IPS-NIHi7 (cell line): ENCODE data around the gene ZNF512B.

ENCODE experiments used
- DNase-seq: peaks from one replicate; pipeline ENCODE4 v3.0.0; 2012; ENCODE audit warnings: mixed read lengths; ENCODE audit errors: extremely low spot score

The ZNF512B gene

DNA sequence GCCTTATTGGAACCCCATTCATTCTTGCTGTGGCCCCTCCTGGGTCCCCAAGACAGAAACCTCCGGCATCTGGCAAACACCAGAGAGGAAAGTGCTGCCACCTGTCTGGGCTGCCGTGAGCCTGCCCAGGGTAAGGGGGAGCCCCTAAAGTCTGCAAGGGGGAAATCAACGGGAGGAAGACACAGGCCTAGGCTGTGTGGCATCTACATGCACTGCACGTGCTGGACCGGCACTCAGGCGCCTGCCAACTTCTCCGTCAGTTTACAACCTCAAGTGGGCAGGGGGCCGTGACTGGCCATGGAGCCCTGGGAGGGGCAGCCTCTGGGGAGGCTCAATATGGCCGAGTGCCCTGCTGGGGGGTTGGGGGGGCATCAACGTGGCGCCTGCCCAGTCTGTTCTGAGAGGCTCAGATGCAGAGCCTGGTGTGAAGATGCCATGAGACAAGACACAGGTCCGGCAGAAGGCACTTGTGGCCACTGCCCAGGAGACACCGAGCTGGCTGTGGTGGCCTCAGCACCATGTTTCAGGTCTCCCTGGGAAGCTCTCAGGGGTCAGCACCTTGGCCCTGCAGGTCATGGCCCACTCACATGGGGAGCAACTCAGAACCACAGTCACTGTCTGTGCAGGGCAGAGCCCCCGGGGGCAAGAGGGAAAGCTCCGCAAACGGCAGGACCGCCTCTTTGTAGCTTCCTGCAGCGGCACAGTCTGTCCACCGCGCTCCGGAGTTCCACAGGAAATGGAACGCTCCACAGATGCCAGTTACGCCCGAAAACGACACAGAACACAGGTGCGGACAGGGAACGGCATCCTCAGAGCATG is 21.9 kb downstream of the ZNF512B start:
- no peak for DNase-seq

DNA sequence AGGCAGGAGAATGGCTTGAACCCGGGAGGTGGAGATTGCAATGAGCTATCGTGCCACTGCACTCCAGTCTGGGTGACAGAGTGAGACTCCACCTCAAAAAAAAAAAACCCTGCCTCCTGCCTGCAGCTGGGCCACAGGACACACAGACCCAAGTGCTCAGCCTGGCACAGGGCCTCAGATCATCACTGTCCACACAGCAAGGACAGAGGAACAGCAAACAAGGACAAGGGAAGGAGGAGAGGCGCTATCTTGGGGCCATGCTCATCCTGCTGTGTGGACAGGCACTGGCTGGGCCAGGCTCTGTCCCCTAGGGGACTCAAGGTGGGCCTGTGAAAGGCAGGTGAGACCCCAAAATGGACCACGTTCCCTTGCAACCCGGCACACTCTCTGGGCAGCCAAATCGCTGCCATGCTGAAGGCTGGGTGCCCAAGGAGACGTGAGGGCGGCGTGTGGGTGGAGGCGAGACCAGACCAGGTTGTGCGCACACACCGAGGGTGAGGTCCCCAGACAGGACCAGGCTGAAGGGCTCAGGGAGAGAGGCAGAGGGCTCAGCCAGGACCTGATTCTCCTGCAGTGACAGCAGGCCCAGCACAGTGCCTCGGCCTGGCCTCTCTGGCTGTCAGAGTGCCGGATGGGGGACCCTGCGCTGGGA is 22.6 kb downstream of the ZNF512B start:
- DNase-seq, result no peak

DNA sequence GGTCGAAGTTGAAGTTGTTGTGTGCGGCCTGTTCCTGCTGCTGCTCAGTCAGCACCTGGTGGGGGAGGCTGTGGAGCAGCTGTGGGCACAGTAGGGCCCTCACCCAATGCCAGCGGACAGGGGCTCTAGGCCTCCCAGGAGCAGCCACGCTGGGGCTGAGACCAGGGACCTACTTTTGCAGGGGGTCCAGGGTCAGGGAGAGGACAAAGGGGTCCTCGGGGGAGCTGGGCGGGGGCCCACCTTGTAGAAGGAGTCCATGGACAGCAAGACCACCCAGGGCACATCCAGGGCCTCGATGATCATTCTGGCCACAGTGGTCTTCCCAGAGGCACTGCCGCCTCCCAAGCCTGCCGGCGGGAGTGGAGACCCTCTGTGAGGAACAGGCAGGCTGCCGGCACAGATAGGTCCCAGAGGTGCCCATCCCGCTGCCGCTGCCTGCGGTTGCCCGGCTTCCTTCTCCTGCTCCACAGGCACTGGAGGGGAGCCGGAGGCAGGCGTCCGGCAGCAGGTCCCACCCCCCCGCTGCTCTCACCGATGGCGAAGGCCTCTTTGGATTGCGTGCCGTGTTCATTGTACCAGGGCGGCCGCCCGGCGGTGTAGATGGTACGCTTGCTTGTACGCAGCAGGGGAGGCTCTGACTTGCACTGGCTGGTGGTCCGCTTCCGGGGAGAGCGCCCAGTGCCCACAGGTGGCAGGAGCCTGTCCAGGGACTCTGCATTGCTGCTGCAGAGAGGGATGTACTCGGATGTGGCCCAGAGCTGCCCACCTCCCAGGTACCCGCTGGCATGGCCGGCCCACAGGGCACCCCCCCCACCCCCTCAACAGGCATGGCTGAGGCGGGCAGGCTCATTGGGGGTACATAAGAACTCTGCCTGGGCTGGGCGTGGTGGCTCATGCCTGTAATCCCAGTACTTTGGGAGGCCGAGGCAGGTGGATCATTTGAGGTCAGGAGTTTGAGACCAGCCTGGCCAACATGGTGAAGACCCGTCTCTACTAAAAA is 23.5 kb downstream of the ZNF512B start:
- DNase-seq, result no peak

DNA sequence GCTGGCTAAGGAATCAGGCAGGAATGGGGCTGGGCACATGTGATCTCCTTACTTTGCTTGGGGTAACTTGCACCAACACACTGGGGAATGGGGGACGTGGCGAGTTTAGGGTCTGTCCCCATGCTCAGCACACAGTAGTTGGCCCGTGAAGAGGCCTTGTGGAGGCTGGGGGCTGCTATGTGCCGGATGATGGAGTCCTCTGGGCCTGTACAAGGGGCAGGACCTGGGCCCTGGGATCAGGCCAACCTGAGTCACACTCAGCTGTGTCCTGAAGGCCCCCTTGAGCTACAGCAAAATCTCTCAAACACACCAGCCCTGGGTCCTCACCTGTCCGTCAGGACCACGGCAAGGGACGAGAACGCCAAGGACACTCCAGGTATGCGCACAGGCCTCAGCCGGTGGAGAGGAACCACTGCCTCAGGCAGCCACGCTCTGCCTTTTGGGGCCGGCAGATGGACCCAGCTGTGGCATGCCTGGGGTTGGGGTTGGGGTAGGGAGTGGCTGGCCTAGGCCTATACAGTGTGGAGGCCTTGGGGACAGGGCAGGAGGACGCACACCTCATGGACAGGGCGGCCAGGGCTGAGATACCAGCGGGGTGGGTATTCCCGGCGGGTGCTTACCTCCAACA is 24.6 kb downstream of the ZNF512B start:
- DNase-seq, result no peak

DNA sequence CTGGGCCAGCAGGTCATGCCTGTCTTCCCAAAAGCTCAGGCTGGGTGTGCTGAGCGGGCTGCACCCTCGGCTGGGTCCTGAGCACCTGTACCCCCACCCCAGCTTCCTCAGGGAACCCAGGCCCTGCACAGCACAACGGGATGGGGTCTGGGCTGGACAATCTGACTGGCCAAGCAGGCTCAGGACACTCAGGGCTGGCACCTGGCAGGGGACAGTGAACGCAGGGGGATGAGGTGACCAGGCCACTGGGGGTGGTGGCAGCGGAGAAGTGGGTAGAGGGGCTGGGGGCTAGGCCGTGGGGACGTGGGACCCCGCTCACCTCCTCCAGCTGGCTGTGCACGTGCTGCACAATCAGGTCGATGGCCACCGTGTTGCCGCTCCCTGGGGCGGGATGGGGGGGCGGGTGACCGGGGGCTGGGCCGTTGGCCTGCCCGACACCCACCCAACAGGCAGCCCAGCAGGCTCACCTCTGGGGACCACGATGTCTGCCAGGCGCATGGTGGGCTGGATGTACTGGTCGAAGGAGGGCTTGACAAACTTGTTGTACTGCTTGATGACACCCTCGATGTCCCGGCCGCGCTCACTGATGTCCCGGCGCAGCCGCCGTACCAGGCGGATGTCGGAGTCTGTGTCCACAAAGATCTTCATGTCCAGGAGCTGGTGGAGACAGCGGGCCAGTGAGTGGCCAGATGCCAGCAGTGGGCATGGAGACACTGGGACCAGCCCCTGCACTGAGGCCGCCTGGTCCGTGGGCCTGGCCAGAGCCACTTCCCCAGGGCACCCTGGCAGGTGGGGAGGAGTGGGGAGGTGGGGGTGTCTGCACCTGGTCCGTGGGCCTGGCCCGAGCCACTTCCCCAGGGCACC is 25.4 kb downstream of the ZNF512B start:
- DNase-seq, result no peak

DNA sequence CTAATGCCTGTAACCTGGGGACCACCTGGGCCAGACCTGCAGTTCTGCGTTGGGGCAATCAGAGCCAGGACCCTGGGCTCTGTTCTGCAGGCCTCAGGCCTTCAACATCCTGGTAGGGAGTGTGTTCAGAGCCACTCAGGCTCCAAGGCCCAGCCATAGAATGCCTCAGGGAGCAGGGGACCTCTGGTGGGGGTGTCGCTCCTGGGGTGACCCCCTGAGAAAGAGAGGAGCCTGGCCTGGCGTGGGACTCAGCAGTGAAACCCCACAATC is 26.0 kb downstream of the ZNF512B start:
- DNase-seq, result no peak

DNA sequence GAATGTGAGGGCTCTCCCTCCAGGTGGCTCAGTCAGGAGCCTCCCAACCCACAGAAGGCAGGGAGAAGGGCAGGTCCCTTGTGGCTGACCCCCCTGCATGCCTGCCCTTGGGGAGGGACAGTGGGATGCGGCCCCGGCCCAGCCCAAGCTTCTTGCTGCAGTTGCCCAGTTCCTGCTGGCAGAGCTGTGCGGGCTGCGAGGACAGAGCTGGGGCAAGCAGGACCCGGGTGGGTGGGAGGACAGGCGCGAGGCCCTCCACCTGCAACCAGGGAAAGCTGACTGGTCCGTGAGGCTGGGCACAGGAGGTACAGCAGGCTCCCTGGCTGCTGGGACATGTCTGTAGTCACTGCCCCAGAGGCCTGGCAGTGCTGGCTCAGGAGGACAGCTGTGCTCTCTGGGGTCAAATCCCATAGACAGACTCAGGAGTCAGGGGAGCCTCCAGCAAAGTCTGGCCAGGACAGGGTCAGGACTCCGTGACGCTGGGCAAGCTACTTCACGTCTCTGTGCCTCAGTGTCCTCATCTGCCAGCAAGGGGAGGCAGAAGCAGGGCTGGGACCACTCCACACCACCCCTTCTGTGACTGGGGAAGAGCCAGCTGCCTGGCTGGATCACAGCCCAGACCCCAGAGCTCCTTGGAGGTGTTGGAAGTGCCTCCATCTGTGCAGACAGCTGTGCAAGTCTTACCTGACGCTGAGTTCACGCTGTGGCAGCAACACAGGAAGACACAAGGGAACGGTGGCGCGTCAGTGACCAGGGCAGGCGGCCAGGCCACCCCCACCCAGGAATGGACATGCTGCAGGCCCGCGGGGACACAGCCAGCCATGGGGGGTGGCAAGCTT is 26.5 kb downstream of the ZNF512B start:
- no peak for DNase-seq

DNA sequence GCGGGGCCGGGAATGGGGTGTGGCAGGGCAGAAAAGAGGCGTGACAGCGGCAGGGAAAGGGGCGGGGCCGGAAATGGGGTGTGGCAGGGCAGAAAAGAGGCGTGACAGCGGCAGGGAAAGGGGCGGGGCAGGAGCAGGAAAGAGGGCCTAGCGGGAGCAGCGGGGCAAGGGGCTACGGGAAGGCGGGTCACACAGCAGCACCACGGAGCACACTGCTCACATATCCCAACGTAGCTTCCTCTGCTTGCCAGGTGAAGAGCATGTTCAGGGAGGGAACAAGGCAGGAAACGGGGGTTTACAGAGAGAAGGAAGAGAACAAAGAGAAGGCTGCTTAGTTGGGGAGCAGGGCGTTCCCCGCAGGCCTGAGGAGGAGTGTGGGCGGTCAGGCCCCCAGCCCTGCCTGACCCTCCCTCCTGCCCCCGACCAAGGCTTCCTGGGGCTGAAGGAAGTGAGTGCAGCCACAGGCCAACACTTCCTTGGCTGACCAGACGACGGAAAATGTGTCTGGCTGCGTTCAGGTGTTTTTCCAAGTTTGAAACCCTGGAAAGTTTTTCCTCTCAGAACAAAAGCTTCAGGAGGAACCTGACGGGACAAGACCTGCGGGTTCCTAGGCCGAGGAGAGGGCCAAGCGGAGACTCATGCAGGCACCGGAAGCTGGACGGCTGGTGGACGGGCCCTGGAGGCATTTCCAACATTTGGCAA is 27.3 kb downstream of the ZNF512B start:
- DNase-seq, result peak; percentile 89

DNA sequence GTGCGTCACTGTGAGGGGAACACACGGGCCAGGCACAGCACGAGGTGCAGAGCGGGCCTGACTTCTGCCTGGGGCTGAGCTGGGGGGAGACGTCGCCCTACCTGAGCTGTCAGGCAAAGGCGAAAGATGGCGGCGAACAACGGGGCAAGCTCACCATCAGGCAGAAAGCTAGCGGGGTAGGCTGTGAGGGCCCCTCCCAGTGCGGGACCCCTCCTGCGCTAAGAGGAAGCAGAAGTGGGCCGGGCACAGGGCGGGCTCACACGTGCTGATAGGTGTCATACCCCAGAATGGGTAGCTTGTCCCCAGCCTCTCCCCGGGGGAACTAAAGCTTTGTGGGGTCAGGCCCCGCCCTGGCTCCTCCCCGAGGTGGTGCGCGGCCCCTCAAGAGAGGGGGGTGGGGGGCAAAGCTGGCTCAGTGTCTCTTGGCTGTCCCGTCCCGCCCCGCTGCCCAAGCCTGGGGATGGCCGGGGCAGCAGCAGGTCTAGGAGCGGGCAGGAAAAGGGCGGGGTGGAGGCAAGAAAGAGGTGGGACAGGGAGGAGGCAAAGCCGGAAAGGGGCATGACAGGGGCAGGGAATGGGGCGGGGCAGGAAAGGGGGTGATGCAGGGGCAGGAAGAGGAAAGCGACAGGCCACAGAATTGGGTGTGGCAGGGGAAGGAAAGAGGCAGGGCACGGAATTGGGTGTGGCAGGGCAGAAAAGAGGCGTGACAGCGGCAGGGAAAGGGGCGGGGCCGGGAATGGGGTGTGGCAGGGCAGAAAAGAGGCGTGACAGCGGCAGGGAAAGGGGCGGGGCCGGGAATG is 28.2 kb downstream of the ZNF512B start:
- peak; percentile 91 for DNase-seq

DNA sequence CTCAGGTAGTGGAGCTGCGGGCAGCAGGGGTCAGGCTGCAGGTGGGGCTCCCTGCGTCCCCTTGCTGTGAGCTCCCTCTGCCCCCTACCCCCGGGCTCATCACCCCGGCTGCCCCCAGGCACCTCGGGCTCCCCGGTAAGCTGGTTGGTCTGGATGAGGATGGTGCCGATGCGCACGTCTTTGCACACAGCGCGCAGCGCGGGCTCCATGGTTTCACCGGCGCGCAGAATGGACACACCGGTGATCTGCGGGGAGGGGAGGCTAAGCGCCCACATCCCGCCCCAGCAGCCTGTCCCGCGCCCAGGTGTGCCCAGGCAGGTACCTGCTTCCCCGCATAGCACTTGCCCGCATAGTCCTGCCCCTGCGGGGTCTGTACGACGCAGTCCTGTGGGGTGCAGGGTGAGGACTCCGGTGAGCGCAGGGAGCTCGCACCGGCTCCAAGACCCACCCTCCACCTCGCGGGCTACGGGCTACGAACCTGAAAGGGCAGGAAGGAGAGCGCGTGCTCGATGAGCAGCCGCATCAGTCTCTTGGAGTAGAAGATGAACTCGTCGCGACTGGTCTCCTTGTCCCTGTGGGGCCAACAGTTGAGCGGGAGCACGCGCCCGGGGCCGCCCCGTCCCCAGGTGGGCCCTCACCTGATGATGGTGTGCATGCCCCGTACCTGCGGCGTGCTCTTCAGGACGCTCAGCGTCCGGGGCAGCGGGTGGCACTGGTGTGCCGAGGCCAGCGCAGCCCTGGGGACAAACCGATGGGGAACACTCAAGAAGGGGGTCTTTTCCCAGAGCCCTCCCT is 29.1 kb downstream of the ZNF512B start:
- no peak for DNase-seq

DNA sequence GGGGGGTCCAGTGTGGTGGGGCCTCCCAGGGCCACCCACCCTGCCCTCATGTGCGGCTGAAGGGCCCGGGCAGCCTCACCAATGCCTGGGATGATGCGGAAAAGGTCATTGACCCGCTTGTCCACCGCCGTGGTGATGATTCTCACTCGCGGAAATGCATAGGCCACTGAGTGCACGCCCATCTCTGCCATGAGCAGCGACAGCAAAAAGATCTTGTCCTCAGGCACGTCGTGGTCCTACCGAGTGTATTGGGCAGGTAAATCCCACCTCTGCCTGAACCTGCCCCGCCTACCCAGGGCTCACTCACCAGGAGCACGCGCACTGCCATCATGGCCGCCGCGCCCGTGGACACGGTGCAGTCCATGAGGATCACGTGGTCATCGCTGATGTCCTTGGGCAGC is 29.7 kb downstream of the ZNF512B start:
- peak; percentile 31 for DNase-seq

DNA sequence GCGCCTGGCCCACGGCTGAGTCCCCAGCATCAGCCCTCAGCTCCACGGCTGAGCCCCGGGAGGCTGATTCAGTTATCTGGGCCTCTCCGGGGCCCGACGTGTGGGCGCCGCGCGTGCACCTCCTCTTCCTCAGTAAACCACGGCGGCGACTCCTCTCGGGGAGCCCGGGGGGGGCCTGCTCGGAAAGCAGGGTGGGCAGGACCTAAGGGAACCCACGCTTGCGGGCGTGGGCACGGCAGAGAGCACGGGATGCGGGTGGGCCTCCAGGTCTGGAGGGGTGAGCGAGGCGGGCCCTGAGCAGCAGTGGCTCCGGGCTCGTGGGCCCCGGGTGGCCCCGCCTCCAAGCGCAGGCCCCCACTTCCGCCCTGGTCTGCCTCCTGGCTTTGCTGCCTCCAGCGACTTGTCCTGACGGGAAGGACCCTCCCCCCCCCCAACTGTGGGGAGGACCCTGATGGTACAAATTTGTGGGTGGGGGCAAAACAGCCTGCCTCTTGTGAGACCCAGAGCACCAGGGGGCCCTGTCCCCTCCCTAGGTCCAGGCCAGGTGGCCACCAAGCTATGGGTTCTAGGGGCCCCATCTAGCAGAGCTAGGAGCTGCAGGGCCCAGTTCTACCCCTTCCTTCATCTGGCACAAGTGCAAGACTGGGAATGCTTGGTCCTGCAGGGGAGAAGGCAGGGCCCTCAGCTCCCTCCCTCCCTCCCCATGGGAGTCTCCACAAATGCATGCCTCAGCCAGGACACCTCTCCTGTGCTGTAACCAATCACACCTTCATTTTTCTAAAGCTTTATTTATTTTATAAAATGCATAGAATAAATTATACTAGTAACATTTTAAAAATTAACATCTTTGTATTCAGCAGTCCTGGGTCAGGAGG is 30.4 kb downstream of the ZNF512B start:
- DNase-seq, result peak; percentile 35

DNA sequence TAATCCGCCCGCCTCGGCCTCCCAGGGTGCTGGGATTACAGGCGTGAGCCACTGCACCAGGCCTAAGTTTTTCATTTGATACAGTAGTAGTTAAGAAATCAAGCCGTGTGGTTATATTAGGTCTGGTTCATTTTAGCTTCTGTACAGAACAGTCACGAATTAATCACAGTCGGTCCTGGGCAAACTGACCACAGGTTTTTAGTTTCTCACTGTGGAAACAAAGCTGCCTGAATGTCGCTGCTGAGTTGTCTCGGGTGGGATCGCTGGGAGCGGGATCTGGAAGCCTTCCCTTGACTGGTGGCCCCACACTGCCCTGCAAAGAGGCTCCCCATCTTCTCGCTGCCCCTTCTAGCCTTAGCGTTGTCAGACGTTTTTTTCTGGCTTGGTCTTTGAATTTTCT is 32.1 kb downstream of the ZNF512B start:
- DNase-seq, result no peak

DNA sequence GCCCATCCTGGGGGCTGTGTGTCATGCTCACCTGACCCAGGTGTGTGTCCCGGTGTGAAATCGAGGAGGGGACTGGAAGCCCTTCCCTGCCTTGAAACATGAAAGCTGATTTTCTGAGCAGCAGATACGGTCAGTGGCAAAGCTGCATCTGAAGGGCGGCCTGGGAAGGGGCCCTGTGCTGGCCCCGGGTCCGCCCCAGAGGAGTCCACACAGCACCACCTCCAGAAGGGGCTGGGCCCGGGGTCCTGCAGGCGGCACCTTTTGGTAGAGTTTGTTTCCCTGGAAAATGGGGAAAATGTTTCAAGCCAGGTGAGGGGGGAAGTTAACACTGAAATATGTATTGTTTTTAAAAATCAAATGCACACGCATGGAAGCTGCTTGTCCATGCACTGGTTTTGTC is 34.3 kb downstream of the ZNF512B start:
- DNase-seq, result no peak

DNA sequence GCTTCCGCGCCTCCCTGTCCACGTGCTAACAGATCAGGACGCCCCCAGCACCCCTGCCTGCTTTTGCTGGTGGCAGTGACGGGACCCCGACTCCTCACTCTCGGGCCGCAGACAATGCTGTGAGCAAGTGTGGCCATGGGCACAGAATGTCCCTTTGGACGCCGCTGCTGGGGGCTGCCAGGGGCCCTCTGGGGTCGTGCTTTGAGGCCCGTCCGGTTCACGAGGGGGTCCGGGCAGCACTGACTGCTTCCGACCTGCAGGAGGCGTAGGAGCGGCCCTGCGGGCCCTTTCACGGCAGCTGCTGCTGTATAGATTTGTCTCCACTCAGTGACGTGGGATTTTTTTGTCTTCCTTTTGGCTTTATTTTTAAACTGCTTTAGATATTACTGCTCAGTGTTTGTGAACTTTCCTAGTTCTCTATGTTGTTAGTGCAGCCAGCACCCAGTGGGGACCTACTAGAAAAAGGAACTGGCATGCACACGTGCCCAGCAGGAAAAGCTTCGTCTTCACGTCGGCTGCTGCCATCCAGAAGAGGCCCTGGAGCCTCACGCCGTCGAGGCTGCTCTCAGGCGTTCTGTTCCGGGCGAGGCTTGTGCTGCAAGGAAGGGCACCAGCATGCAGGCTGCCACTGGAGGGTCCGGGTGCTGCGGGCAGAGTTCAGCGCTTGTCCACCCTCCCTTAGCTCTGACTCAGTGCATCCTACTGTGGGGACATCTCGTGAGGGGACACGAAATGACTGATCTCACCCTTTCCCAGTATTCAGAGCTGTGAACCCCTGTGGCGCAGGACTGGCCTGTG is 35.3 kb downstream of the ZNF512B start:
- peak; percentile 75 for DNase-seq

DNA sequence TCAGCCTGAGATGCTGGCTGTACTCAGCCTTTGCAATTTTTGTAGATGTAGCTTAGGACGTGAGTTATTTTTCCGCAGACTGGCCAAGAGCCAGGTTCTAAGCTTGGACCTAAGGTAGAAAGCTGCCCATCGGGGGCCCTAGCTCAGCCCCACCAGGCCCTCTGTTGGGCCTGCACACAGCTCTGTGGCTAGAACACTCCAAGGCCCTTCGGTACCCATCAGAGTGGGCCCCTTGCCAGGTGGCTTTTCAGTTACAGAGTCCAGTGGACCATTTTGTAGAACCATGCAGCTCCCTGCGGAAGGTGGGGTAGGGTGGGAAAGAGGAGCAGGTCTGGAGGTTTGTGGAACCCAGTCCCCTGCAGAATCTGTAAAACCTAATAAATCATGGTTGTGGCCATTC is 36.1 kb downstream of the ZNF512B start:
- no peak for DNase-seq
